OCI-LY3 (cell line): ENCODE data around the gene ARHGAP6.

Experiments used
- EZH2phosphoT487 ChIP-seq: fragments of 200-600 bp; shearing (Covaris generic); IDR thresholded peaks from 2 replicates; pipeline ENCODE4 v1.6.1; 2018; ENCODE audit warnings: antibody characterized with exemption, mixed run types, low read depth
- TF ChIP-seq, protein P1 (sequence below): fragments of 200-600, 300-600 bp; sonication (generic); IDR thresholded peaks from 2 replicates; pipeline ENCODE4 v1.5.1; 2014; ENCODE audit warnings: antibody characterized with exemption, low read length, low read depth

- TF ChIP-seq, protein P1, sequence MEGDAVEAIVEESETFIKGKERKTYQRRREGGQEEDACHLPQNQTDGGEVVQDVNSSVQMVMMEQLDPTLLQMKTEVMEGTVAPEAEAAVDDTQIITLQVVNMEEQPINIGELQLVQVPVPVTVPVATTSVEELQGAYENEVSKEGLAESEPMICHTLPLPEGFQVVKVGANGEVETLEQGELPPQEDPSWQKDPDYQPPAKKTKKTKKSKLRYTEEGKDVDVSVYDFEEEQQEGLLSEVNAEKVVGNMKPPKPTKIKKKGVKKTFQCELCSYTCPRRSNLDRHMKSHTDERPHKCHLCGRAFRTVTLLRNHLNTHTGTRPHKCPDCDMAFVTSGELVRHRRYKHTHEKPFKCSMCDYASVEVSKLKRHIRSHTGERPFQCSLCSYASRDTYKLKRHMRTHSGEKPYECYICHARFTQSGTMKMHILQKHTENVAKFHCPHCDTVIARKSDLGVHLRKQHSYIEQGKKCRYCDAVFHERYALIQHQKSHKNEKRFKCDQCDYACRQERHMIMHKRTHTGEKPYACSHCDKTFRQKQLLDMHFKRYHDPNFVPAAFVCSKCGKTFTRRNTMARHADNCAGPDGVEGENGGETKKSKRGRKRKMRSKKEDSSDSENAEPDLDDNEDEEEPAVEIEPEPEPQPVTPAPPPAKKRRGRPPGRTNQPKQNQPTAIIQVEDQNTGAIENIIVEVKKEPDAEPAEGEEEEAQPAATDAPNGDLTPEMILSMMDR: no peak
- no peak for TF ChIP-seq EZH2phosphoT487
These were observed 426.5 kb downstream of the ARHGAP6 start for GRCh38 chrX:11239230-11239629.
